AG10803 (cell line): ENCODE data around the gene CLDN9.

Experiments used
- DNase-seq: peaks from one replicate; pipeline ENCODE4 v3.0.0; 2010; ENCODE audit warnings: low read depth
- H3K4me3 ChIP-seq: 2 replicates; pipeline ENCODE4 v1.5.1; 2011; ENCODE audit warnings: mild to moderate bottlenecking, low read length, control low read depth
- TF ChIP-seq, protein P1 (sequence below): conservative IDR thresholded peaks from 2 replicates; pipeline ENCODE4 v1.5.1; 2011; ENCODE audit warnings: mild to moderate bottlenecking, low read length, control low read depth, inconsistent platforms

Gene CLDN9

DNA sequence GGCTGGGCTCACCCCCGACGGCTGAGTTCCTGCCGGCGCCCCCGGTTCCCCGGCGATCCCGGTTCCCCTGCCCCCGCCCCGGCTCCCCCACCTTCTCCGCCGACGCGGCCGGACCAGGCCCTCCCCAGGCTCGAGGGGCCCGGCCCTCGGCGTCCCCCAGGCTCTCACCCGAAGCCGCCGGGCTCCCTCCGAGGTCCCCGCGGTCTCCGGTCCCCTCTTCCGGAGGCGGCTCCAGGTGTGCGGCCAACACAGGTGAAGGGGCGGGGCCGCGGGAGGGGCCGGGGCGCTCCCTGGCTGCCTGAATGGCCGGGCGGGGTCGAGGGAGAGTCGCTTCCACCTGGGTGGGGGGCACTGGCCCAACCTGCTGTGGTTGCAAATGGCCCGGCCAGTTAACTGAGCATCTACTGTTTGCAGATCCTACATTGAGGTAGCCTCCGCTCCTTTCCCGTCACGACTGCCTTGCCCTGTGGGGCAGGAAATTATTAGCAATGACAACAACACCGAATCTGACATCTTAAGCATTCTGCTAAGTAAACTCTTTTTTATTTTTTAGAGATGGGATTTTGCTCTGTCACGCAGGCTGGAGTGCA is 24.1 kb downstream of the CLDN9 start, which contains the start of gene BICDL2:
Gene BICDL2, minus strand, starts transcription at position 219 of the 590 bp plus-strand sequence. CDS start 1,448 bp downstream, outside the sequence.
- DNase-seq: no peak
- H3K4me3 ChIP-seq: no peak within 1 kb of the TSS
- TF ChIP-seq, protein P1, sequence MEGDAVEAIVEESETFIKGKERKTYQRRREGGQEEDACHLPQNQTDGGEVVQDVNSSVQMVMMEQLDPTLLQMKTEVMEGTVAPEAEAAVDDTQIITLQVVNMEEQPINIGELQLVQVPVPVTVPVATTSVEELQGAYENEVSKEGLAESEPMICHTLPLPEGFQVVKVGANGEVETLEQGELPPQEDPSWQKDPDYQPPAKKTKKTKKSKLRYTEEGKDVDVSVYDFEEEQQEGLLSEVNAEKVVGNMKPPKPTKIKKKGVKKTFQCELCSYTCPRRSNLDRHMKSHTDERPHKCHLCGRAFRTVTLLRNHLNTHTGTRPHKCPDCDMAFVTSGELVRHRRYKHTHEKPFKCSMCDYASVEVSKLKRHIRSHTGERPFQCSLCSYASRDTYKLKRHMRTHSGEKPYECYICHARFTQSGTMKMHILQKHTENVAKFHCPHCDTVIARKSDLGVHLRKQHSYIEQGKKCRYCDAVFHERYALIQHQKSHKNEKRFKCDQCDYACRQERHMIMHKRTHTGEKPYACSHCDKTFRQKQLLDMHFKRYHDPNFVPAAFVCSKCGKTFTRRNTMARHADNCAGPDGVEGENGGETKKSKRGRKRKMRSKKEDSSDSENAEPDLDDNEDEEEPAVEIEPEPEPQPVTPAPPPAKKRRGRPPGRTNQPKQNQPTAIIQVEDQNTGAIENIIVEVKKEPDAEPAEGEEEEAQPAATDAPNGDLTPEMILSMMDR: no peak

DNA sequence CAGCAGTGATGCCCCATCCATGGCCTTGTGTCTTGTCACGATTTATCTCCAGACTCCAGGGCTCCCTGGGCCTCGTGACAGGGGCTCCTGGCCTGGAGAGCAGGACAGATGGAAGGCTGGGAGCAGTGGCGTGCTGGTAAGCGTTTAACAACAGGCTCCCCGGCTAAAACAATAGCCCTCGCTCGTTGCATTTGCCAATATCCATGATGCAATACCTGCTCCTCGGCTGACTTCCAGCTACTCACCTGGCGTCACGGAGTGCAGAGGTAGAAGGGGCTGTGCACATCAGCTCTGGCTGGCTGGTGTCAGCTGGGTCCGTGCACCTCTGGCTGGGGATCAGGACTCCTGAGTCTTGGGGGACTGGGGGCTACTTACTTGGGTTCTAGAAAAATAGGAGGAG is 25.5 kb downstream of the CLDN9 start:
- H3K4me3 ChIP-seq: no peak overlapping the region
- no peak for DNase-seq
- TF ChIP-seq, protein P1: no peak

DNA sequence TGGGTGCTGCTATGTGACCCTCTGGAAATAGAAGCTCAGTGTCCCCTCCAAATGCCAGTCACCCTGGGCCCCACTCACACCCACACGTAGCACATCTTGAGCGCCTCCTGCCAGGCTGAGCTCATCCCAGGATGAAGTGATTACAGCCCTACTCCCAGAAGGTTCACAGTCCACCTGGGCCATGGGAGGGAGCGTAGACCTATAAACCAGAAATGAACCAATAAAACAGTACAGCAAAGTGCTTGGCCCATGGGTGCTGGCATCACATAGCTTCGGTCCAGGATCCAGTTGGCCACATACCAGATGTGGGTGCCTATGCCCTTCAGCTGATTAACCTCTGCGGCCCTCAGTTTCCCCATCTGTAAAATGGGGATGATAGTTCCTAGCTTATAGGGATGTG is 26.2 kb downstream of the CLDN9 start:
- no peak overlapping the region for H3K4me3 ChIP-seq
- DNase-seq: no peak
- TF ChIP-seq, protein P1: no peak

DNA sequence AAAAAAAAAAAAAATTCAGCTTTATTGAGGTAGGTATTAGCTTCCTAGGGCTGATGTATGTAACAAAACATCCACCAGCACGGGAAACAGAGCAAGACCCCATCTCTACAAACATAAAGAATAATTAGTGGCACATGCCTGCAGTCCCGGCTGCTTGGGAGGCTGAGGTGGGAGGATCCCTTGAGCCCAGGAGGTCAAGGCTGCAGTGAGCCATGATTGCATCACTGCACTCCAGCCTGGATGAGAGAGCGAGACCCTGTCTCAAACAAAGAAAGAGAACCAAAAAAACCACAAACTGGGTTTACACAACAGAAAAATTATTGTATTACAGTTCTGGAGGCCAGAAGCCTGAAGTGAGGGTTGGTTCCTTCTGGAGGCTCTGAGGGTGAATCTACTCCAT is 29.7 kb downstream of the CLDN9 start:
- no peak for DNase-seq
- no peak overlapping the region for H3K4me3 ChIP-seq
- TF ChIP-seq, protein P1: no peak

DNA sequence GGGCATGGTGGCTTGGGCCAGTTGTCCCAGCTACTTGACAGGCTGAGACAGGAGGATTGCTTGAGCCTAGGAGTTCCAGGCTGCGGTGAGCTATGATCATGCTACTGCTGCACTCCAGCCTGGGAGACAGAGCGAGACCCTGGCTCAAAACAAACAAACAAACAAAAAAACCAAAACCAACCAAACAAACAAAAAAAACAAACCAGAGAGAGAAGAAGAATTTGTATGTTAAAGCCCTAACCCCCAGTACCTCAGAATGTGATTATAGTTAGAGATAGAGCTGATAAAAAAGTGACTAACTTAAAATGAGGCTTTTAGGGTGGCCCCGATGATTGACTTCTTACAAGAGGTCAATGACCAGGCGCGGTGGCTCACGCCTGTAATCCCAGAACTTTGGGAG is 32.0 kb downstream of the CLDN9 start:
- TF ChIP-seq, protein P1: no peak
- H3K4me3 ChIP-seq: no peak overlapping the region
- no peak for DNase-seq

DNA sequence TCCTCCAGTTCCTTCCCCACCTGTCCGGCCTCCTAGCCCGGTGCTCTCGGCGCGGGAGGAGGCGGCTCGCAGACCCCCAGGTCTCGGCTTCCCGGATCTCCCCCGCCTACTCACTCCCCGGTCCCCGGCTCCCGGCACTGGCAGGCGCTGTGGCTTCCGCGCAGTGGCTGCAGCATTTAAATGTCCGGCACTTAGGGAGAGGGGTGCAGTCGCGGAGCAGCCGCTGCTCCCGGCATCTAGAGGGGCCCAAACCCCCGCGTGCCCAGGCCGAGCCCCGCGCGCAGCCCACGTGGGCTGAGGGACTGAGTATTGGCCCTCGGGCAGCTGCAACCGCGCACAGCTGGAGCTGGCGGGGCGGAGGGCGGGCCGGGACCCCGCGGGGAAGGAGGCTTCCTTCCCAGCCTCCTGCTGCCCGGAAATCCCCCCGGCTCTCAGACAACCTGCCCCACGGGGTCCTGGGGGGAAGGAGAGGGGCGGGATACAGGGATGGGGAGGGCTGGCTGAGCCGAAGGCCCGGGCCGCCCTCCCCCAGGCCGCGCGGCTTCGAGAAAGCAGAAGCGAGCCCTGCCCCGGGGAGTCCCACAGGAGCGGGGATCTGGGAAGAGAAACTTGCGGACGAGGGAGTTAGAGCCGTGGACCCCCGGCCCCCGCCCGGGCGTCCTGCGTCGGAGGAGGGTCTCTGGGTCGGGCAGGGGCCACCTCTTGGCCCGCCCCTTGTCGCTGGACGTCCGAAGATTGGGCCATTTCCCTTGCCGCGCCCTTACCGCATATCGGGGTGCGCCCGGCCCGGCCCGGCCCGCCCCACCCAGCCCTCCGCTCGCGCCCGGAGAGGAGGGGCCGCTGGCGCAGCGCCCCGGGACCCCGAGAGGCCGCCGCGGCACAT is 33.3 kb downstream of the CLDN9 start, which contains the start of gene MMP25:
Gene MMP25, plus strand, starts transcription at position 804 of the 883 bp plus-strand sequence. CDS start 357 bp downstream, outside the sequence.
- peak within 1 kb of the TSS; percentile 43 for H3K4me3 ChIP-seq
- DNase-seq: no peak
- TF ChIP-seq, protein P1: no peak
